ENCODE measurements around the gene PHF2.

PHF2 gene

GRCh38 chr9:93637886-93638285 lies 61.5 kb downstream of the PHF2 start:
- Histone ChIP-seq H3K36me3 (ENCODE audit: control insufficient read depth, insufficient read depth, low read length) (peaks cover 25% of the 10 kb centered on the region), H3K4me3 (ENCODE audit: insufficient read depth, low read depth, low read length) (no peak overlapping the region), H3K9me3 (ENCODE audit: control insufficient read depth, low read length) (no peaks in the 10 kb centered on the region), H3K27me3 (ENCODE audit: control insufficient read depth, insufficient read depth, low read length, poor library complexity, severe bottlenecking) (no peaks in the 10 kb centered on the region), H3K27ac (ENCODE audit: insufficient read depth, low read depth, low read length, poor library complexity, severe bottlenecking) (no peak overlapping the region), H3K4me1 (ENCODE audit: control insufficient read depth, insufficient read depth, low read length) (no peaks in the 10 kb centered on the region)
- 96 to 98% methylated on average over 2 to 3 of the region's 3 CpGs for WGBS, 2 experiments

- Histone ChIP-seq H3K4me3 (ENCODE audit: insufficient read depth, low read depth, low read length) (no peak overlapping the region), H3K4me1 (ENCODE audit: control insufficient read depth, insufficient read depth, low read length) (no peaks in the 10 kb centered on the region), H3K27ac (ENCODE audit: insufficient read depth, low read depth, low read length, poor library complexity, severe bottlenecking) (no peak overlapping the region), H3K9me3 (ENCODE audit: control insufficient read depth, low read length) (no peaks in the 10 kb centered on the region), H3K36me3 (ENCODE audit: control insufficient read depth, insufficient read depth, low read length) (peaks cover 25% of the 10 kb centered on the region), H3K27me3 (ENCODE audit: control insufficient read depth, insufficient read depth, low read length, poor library complexity, severe bottlenecking) (no peaks in the 10 kb centered on the region)
- 91 to 95% methylated on average over 2 of the region's 2 CpGs for WGBS, 2 experiments
Observed at GRCh38 chr9:93640027-93640426, 63.6 kb downstream of the PHF2 start.

- Histone ChIP-seq H3K36me3 (ENCODE audit: control insufficient read depth, insufficient read depth, low read length) (peaks cover 9% of the 10 kb centered on the region), H3K9me3 (ENCODE audit: control insufficient read depth, low read length) (no peaks in the 10 kb centered on the region), H3K27me3 (ENCODE audit: control insufficient read depth, insufficient read depth, low read length, poor library complexity, severe bottlenecking) (no peaks in the 10 kb centered on the region), H3K27ac (ENCODE audit: insufficient read depth, low read depth, low read length, poor library complexity, severe bottlenecking) (no peak overlapping the region), H3K4me3 (ENCODE audit: insufficient read depth, low read depth, low read length) (no peak overlapping the region), H3K4me1 (ENCODE audit: control insufficient read depth, insufficient read depth, low read length) (no peaks in the 10 kb centered on the region)
- 95 to 96% methylated on average over 5 of the region's 5 CpGs for WGBS, 2 experiments
Observed at GRCh38 chr9:93642961-93643360, 66.6 kb downstream of the PHF2 start.

- 88 to 90% methylated on average over 12 of the region's 12 CpGs for WGBS, 2 experiments
- H3K9me3 ChIP-seq (ENCODE audit: control insufficient read depth, low read length): no peaks in the 10 kb centered on the region
- no peaks in the 10 kb centered on the region for H3K27me3 ChIP-seq (ENCODE audit: control insufficient read depth, insufficient read depth, low read length, poor library complexity, severe bottlenecking)
- peaks cover 9% of the 10 kb centered on the region for H3K36me3 ChIP-seq (ENCODE audit: control insufficient read depth, insufficient read depth, low read length)
- no peak overlapping the region for H3K27ac ChIP-seq (ENCODE audit: insufficient read depth, low read depth, low read length, poor library complexity, severe bottlenecking)
- H3K4me1 ChIP-seq (ENCODE audit: control insufficient read depth, insufficient read depth, low read length): no peaks in the 10 kb centered on the region
- no peak overlapping the region for H3K4me3 ChIP-seq (ENCODE audit: insufficient read depth, low read depth, low read length)
Observed at GRCh38 chr9:93644397-93645088, 68.2 kb downstream of the PHF2 start.

- WGBS, 2 experiments: 93 to 94% methylated on average over 28 of the region's 28 CpGs
- Histone ChIP-seq H3K4me3 (ENCODE audit: insufficient read depth, low read depth, low read length) (no peak overlapping the region), H3K27me3 (ENCODE audit: control insufficient read depth, insufficient read depth, low read length, poor library complexity, severe bottlenecking) (no peaks in the 10 kb centered on the region), H3K9me3 (ENCODE audit: control insufficient read depth, low read length) (no peaks in the 10 kb centered on the region), H3K4me1 (ENCODE audit: control insufficient read depth, insufficient read depth, low read length) (no peaks in the 10 kb centered on the region), H3K27ac (ENCODE audit: insufficient read depth, low read depth, low read length, poor library complexity, severe bottlenecking) (no peak overlapping the region), H3K36me3 (ENCODE audit: control insufficient read depth, insufficient read depth, low read length) (peaks cover 12% of the 10 kb centered on the region)
Observed at GRCh38 chr9:93645149-93645889, 68.9 kb downstream of the PHF2 start.

GRCh38 chr9:93645921-93646639 lies 69.7 kb downstream of the PHF2 start:
- Histone ChIP-seq H3K27me3 (ENCODE audit: control insufficient read depth, insufficient read depth, low read length, poor library complexity, severe bottlenecking) (no peaks in the 10 kb centered on the region), H3K36me3 (ENCODE audit: control insufficient read depth, insufficient read depth, low read length) (peaks cover 19% of the 10 kb centered on the region), H3K4me3 (ENCODE audit: insufficient read depth, low read depth, low read length) (no peak overlapping the region), H3K9me3 (ENCODE audit: control insufficient read depth, low read length) (no peaks in the 10 kb centered on the region), H3K4me1 (ENCODE audit: control insufficient read depth, insufficient read depth, low read length) (no peaks in the 10 kb centered on the region), H3K27ac (ENCODE audit: insufficient read depth, low read depth, low read length, poor library complexity, severe bottlenecking) (no peak overlapping the region)
- WGBS, 2 experiments: 92 to 96% methylated on average over 12 of the region's 12 CpGs

- 94% methylated on average over 10 of the region's 10 CpGs for WGBS, 2 experiments
- Histone ChIP-seq H3K27ac (ENCODE audit: insufficient read depth, low read depth, low read length, poor library complexity, severe bottlenecking) (no peak overlapping the region), H3K9me3 (ENCODE audit: control insufficient read depth, low read length) (no peaks in the 10 kb centered on the region), H3K36me3 (ENCODE audit: control insufficient read depth, insufficient read depth, low read length) (peaks cover 22% of the 10 kb centered on the region), H3K4me1 (ENCODE audit: control insufficient read depth, insufficient read depth, low read length) (no peaks in the 10 kb centered on the region), H3K27me3 (ENCODE audit: control insufficient read depth, insufficient read depth, low read length, poor library complexity, severe bottlenecking) (no peaks in the 10 kb centered on the region), H3K4me3 (ENCODE audit: insufficient read depth, low read depth, low read length) (no peak overlapping the region)
Observed at GRCh38 chr9:93646640-93647178, 70.3 kb downstream of the PHF2 start.

GRCh38 chr9:93648181-93648580 lies 71.8 kb downstream of the PHF2 start:
- Histone ChIP-seq H3K4me1 (ENCODE audit: control insufficient read depth, insufficient read depth, low read length) (no peaks in the 10 kb centered on the region), H3K36me3 (ENCODE audit: control insufficient read depth, insufficient read depth, low read length) (peaks cover 22% of the 10 kb centered on the region), H3K27ac (ENCODE audit: insufficient read depth, low read depth, low read length, poor library complexity, severe bottlenecking) (no peak overlapping the region), H3K4me3 (ENCODE audit: insufficient read depth, low read depth, low read length) (no peak overlapping the region), H3K9me3 (ENCODE audit: control insufficient read depth, low read length) (no peaks in the 10 kb centered on the region), H3K27me3 (ENCODE audit: control insufficient read depth, insufficient read depth, low read length, poor library complexity, severe bottlenecking) (no peaks in the 10 kb centered on the region)
- 95% methylated on average over 5 of the region's 5 CpGs for WGBS, 2 experiments

GRCh38 chr9:93648836-93649235 lies 72.5 kb downstream of the PHF2 start:
- H3K4me3 ChIP-seq (ENCODE audit: insufficient read depth, low read depth, low read length): no peak overlapping the region
- H3K4me1 ChIP-seq (ENCODE audit: control insufficient read depth, insufficient read depth, low read length): no peaks in the 10 kb centered on the region
- H3K27ac ChIP-seq (ENCODE audit: insufficient read depth, low read depth, low read length, poor library complexity, severe bottlenecking): no peak overlapping the region
- H3K27me3 ChIP-seq (ENCODE audit: control insufficient read depth, insufficient read depth, low read length, poor library complexity, severe bottlenecking): no peaks in the 10 kb centered on the region
- peaks cover 22% of the 10 kb centered on the region for H3K36me3 ChIP-seq (ENCODE audit: control insufficient read depth, insufficient read depth, low read length)
- no peaks in the 10 kb centered on the region for H3K9me3 ChIP-seq (ENCODE audit: control insufficient read depth, low read length)
- WGBS, 2 experiments: 94 to 96% methylated on average over 13 of the region's 13 CpGs

Measured in ectodermal cell (in vitro differentiated cells).